A549 (cell line): Measurements from ENCODE around the gene TSR1. TPM values are rescaled to one million over a fixed set of nuclear protein-coding genes. Genes with fewer than 3 reads are reported as not detected.
A peak's percentile ranks its signal among the peaks of the same experiment; 100 is the strongest.

Experiments used
- ATAC-seq, 2 experiments: fragments of 200-7000 bp in 1 of 2; fragments of >200 bp in 1 of 2; cut with Nextera tagmentation in 1 of 2; cut with Tn5 transposase in 1 of 2; 3 replicates each; pipeline versions ENCODE4 v1.8.0 to v1.9.1; 2018 to 2020; ENCODE audit warnings: mild to moderate bottlenecking in 1 of 2, moderate library complexity in 1 of 2
- CTCF ChIA-PET: fragments of 300-600 bp; sonication (Branson Sonifier 250); formaldehyde crosslinking; extraction: SDS; loops from one replicate; lab custom pipeline; 2021; ENCODE audit warnings: antibody characterized with exemption, inconsistent platforms; lab: Yijun Ruan, JAX
- POLR2A ChIA-PET: fragments of 350-600 bp; formaldehyde crosslinking; extraction: SDS; loops from one replicate; lab custom pipeline; 2021; ENCODE audit warnings: antibody characterized with exemption, inconsistent platforms; lab: Yijun Ruan, JAX
- DNase-seq, 2 experiments: peaks; one replicate each; pipeline versions ENCODE4 v3.0.0 to v3.0.0-alpha.2; 2011 to 2016; ENCODE audit warnings: low read depth in 1 of 2, low spot score in 1 of 2
- FAIRE-seq: peaks from 2 replicates; lab custom pipeline; 2011; peaks lifted over from hg19 to GRCh38; lab: Jason Lieb, UNC
- H3K27ac ChIP-seq, 2 experiments: fragments of >200 bp; sonication (Bioruptor Twin); formaldehyde crosslinking; 3 replicates each; pipeline ENCODE4 v1.5.1; 2016 to 2017
- H3K4me1 ChIP-seq: fragments of >200 bp; sonication (Bioruptor Twin); formaldehyde crosslinking; 3 replicates; pipeline ENCODE4 v1.6.1; 2016
- H3K4me2 ChIP-seq: fragments of >200 bp; sonication (Bioruptor Twin); formaldehyde crosslinking; 3 replicates; pipeline ENCODE4 v1.6.1; 2016
- H3K4me3 ChIP-seq: fragments of >200 bp; sonication (Bioruptor Twin); formaldehyde crosslinking; 3 replicates; pipeline ENCODE4 v1.5.1; 2016
- H3K9me3 ChIP-seq: fragments of >200 bp; sonication (Bioruptor Twin); formaldehyde crosslinking; 3 replicates; pipeline ENCODE4 v1.6.1; 2016
- ATOH8 ChIP-seq: fragments of 250-450 bp; sonication (Bioruptor Pico); IDR thresholded peaks from 2 replicates; pipeline ENCODE4 v1.5.0; 2020; ENCODE audit warnings: low read depth, mild to moderate bottlenecking, moderate library complexity
- EHF ChIP-seq: fragments of 250-450 bp; sonication (Bioruptor Pico); IDR thresholded peaks from 2 replicates; pipeline ENCODE4 v1.5.0; 2020; ENCODE audit warnings: mild to moderate bottlenecking
- ESRRA ChIP-seq: fragments of 150-350 bp; IDR thresholded peaks from 2 replicates; pipeline ENCODE4 v1.6.1; 2014; ENCODE audit warnings: mild to moderate bottlenecking, low read length, borderline replicate concordance
- FOSB ChIP-seq: fragments of 250-450 bp; sonication (Bioruptor Pico); IDR thresholded peaks from 2 replicates; pipeline ENCODE4 v1.5.0; 2020; ENCODE audit warnings: mild to moderate bottlenecking, moderate library complexity
- HEYL ChIP-seq: fragments of 250-450 bp; sonication (Bioruptor Pico); IDR thresholded peaks from 2 replicates; pipeline ENCODE4 v1.8.0; 2021; ENCODE audit warnings: mild to moderate bottlenecking, moderate library complexity
- HMGXB4 ChIP-seq: fragments of 250-450 bp; sonication (Bioruptor Pico); IDR thresholded peaks from 2 replicates; pipeline ENCODE4 v1.5.0; 2021; ENCODE audit warnings: mild to moderate bottlenecking, moderate library complexity, borderline replicate concordance
- NFE2L2 ChIP-seq: fragments of 150-350 bp; conservative IDR thresholded peaks from 2 replicates; pipeline ENCODE4 v1.6.1; 2014; ENCODE audit warnings: low read length
- NR3C1 ChIP-seq: fragments of >200 bp; sonication (Bioruptor Twin); formaldehyde crosslinking; IDR thresholded peaks from 3 replicates; pipeline ENCODE4 v1.6.1; 2017
- PBX3 ChIP-seq: IDR thresholded peaks from 2 replicates; pipeline ENCODE4 v1.6.1; 2012
- POLR2A ChIP-seq: IDR thresholded peaks from 2 replicates; pipeline ENCODE4 v1.6.1; 2012; ENCODE audit warnings: mild to moderate bottlenecking, low read length
- POLR2AphosphoS2 ChIP-seq: conservative IDR thresholded peaks from 2 replicates; pipeline ENCODE4 v1.6.1; 2012; ENCODE audit warnings: low read length, improper control_type of control experiment, inconsistent platforms
- RCOR1 ChIP-seq: fragments of 150-350 bp; IDR thresholded peaks from 2 replicates; pipeline ENCODE4 v1.6.1; 2014; ENCODE audit warnings: antibody characterized with exemption, low read length, low read depth
- RFX5 ChIP-seq: fragments of 450-650 bp; IDR thresholded peaks from 2 replicates; pipeline ENCODE4 v1.7.1; 2014; ENCODE audit warnings: antibody characterized with exemption, mild to moderate bottlenecking, moderate library complexity
- ZSCAN20 ChIP-seq: fragments of 250-450 bp; sonication (Bioruptor Pico); IDR thresholded peaks from 2 replicates; pipeline ENCODE4 v1.8.0; 2022; ENCODE audit warnings: mild to moderate bottlenecking, moderate library complexity
- WGBS: methylation state at CpG from one replicate; pipeline ENCODE4 v1.1.6; 2017; ENCODE audit errors: missing lambda C conversion rate; 5-methylcytosine and 5-hydroxymethylcytosine counted together
- polyA plus RNA-seq, 4 experiments: library from polyadenylated mRNA; depleted of rRNA in 3 of 4; stranded (reverse); fragments of >200 nt; fragmentation: RNase III in 1 of 4; extraction: RNeasy Plus Mini Kit Qiagen cat#74134 plus additional on column Dnase treatment in 1 of 4; gene quantifications; 2 replicates in 3 of 4; 3 replicates in 1 of 4; pipeline ENCODE4 v1.2.3, GENCODE V29; 2011 to 2017

Gene TSR1
- polyA plus RNA-seq, 2 of the 4 experiments (the other 2 are of a cell fraction), result 38.3 to 84.1 TPM

GRCh38 chr17:2384439-2385127, 48.3 kb upstream of the TSR1 start:
- FAIRE-seq (no peak), ATAC-seq (no peak), DNase-seq (no peak)
- WGBS, result 90% methylated on average over 22 of the region's 22 CpGs
- ChIA-PET CTCF (interaction anchor here (0.9 to 24.9 kb wide), 7 partner anchors 8 to 32 kb away, joined by 3 to 1099 read pairs (median 48); partner anchors contain the start of gene MNT), POLR2A (no interaction called here)
- H3K4me1 ChIP-seq, result peaks cover 9% of the 10 kb centered on the region; the same call in 2 of the 3 replicates
- H3K9me3 ChIP-seq, result no peaks in the 10 kb centered on the region
- H3K27ac ChIP-seq, result no peak overlapping the region
- no peak overlapping the region for H3K4me2 ChIP-seq
- TF ChIP-seq ATOH8 (CRISPR knock-in tag), result no peak
- TF ChIP-seq HEYL, result no peak
- no peak for TF ChIP-seq NFE2L2
- TF ChIP-seq RCOR1, result no peak
- no peak for TF ChIP-seq POLR2A
- TF ChIP-seq FOSB (CRISPR knock-in tag), result no peak
- TF ChIP-seq ZSCAN20 (CRISPR knock-in tag), result no peak
- no peak for TF ChIP-seq RFX5
- H3K4me3 ChIP-seq, result no peak overlapping the region

GRCh38 chr17:2383628-2384167, 47.4 kb upstream of the TSR1 start:
- POLR2A ChIA-PET, result interaction anchor here (1.8 to 3.8 kb wide), 4 partner anchors 9 to 23 kb away, joined by 7 to 41 read pairs (median 13); partner anchors contain the start of gene MNT

GRCh38 chr17:2380950-2381649, 44.8 kb upstream of the TSR1 start:
- no peak for ATAC-seq

More at GRCh38 chr17:2383628-2384167, 47.4 kb upstream of the TSR1 start:
- H3K9me3 ChIP-seq, result no peaks in the 10 kb centered on the region
- TF ChIP-seq ESRRA (no peak), POLR2AphosphoS2 (0 out of 2 replicates have a peak, but pooled peaks have one; percentile 79)
- no peak overlapping the region for H3K4me3 ChIP-seq
- ATAC-seq, result no peak
- no peak for DNase-seq
- WGBS, result 89% methylated on average over 11 of the region's 11 CpGs
- CTCF ChIA-PET, result interaction anchor here (0.7 to 24.9 kb wide), 20 partner anchors 8 to 623 kb away, joined by 3 to 1099 read pairs (median 15); partner anchors contain the start of genes MNT, SGSM2 and TSR1
- no peak overlapping the region for H3K4me2 ChIP-seq
- peak overlapping the region in 1 of 2 experiments; percentile 79; a peak in 2 of 6 replicates for H3K27ac ChIP-seq
- no peak for FAIRE-seq
- H3K4me1 ChIP-seq, result peaks cover 9% of the 10 kb centered on the region; the same call in 2 of the 3 replicates

More at GRCh38 chr17:2380950-2381649, 44.8 kb upstream of the TSR1 start:
- H3K4me1 ChIP-seq, result peaks cover 5% of the 10 kb centered on the region; the same call in 1 of the 3 replicates
- WGBS, result 87% methylated on average over 15 of the region's 15 CpGs
- no peak for TF ChIP-seq ZSCAN20 (CRISPR knock-in tag)
- no peak for TF ChIP-seq FOSB (CRISPR knock-in tag)
- TF ChIP-seq EHF (CRISPR knock-in tag), result no peak
- no peak for TF ChIP-seq PBX3
- TF ChIP-seq NR3C1, result no peak
- TF ChIP-seq NFE2L2, result no peak
- no peak for TF ChIP-seq HMGXB4 (CRISPR knock-in tag)
- TF ChIP-seq ESRRA, result no peak
- TF ChIP-seq, all 56 proteins: peak for 0
- CTCF ChIA-PET, result interaction anchor here (0.5 to 24.9 kb wide), 19 partner anchors 7 to 1550 kb away, joined by 3 to 1099 read pairs (median 14); partner anchors contain the start of genes MNT, SGSM2 and TSR1
- no peak overlapping the region for H3K4me2 ChIP-seq
- no peak overlapping the region for H3K27ac ChIP-seq
- H3K9me3 ChIP-seq, result no peaks in the 10 kb centered on the region
- no peak for FAIRE-seq
- DNase-seq, result no peak
- no peak overlapping the region for H3K4me3 ChIP-seq
- POLR2A ChIA-PET, result interaction anchor here (0.9 to 3.8 kb wide), 2 partner anchors 12 to 35 kb away, joined by 3 to 41 read pairs; no protein-coding TSS in a partner anchor
